ENCODE data around the gene RBX1.

Gene RBX1

DNA sequence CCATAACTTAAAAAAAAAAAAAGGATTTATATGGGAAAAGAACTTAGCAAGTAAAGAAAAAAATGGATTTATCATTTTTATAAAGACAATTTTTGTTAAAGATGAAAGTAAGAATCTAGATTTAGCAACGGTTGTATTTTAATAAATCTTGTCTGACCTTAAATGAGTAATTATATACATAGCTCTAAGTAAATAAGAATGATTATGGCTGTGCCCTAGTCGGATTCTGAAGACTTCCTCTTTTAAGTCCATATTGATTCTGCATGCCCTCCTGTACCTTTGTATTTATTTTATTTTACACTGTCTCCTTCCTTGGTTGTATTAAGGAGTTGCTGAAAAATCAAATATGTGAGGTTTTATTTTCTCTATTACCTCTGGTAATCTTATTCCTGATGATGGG is 7.1 kb downstream of the RBX1 start:
- Histone ChIP-seq H2BK12ac (ENCODE audit: low read length) (no peak overlapping the region), H3K18ac (ENCODE audit: low read length) (no peak overlapping the region), H2AFZ (ENCODE audit: low read length) (no peak overlapping the region), H3K14ac (ENCODE audit: low read length) (no peak overlapping the region), H2BK15ac (ENCODE audit: low read length) (no peak overlapping the region), H3K4ac (ENCODE audit: low read length) (no peak overlapping the region), H3K9me3 (replicated peaks in 1 of 2; ENCODE audit: control insufficient read depth in 2 of 2, insufficient read depth in 1 of 2, low read depth in 1 of 2, low read length in 2 of 2) (no peaks in the 10 kb centered on the region), H3K4me2 (ENCODE audit: insufficient read depth, low read length, poor library complexity, severe bottlenecking) (no peak overlapping the region), H3K4me1 (ENCODE audit: control insufficient read depth in 2 of 2, insufficient read depth in 1 of 2, low read depth in 1 of 2, low read length in 2 of 2) (no peaks in the 10 kb centered on the region), H4K8ac (ENCODE audit: low read depth, low read length) (no peak overlapping the region), H3K4me3 (ENCODE audit: low read length in 2 of 2) (no peak overlapping the region), H2BK5ac (ENCODE audit: low read length) (no peak overlapping the region), H3K27me3 (ENCODE audit: control insufficient read depth in 3 of 3, insufficient read depth in 3 of 3, low read depth in 1 of 3, low read length in 3 of 3) (no peaks in the 10 kb centered on the region), H3K36me3 (replicated peaks in 1 of 2; ENCODE audit: control insufficient read depth in 2 of 2, insufficient read depth in 2 of 2, low read length in 2 of 2) (peaks cover 10 to 93% of the 10 kb centered on the region in 2 donors), H2BK120ac (ENCODE audit: low read depth, low read length) (no peak overlapping the region), H3K9ac (ENCODE audit: low read depth, low read length, poor library complexity) (no peak overlapping the region), H4K91ac (ENCODE audit: low read depth, low read length, poor library complexity) (no peak overlapping the region), H3K27ac (replicated peaks; ENCODE audit: low read length) (no peak overlapping the region), H3K79me1 (ENCODE audit: low read depth, low read length) (peaks cover 3% of the 10 kb centered on the region), H2AK5ac (ENCODE audit: low read depth, low read length) (no peak overlapping the region), H3K23ac (ENCODE audit: low read depth, low read length, poor library complexity) (no peak overlapping the region)
- DNase-seq (ENCODE audit: low spot score) = no peak
- no CpG with 5 or more reads among the region's 2 CpGs for WGBS, 2 donors (ENCODE audit: extremely low coverage in 2 of 2, insufficient read length in 2 of 2, insufficient replicate concordance in 1 of 2)

GRCh38 chr22:40960145-40960544 is 9.0 kb downstream of the RBX1 start:
- Histone ChIP-seq H3K9ac (ENCODE audit: low read depth, low read length, poor library complexity) (no peak overlapping the region), H4K8ac (ENCODE audit: low read depth, low read length) (no peak overlapping the region), H2BK12ac (ENCODE audit: low read length) (no peak overlapping the region), H3K36me3 (replicated peaks in 1 of 2; ENCODE audit: control insufficient read depth in 2 of 2, insufficient read depth in 2 of 2, low read length in 2 of 2) (peaks cover 15 to 91% of the 10 kb centered on the region in 2 donors), H3K4ac (ENCODE audit: low read length) (no peak overlapping the region), H2AK5ac (ENCODE audit: low read depth, low read length) (no peak overlapping the region), H3K79me1 (ENCODE audit: low read depth, low read length) (peaks cover 3% of the 10 kb centered on the region), H3K23ac (ENCODE audit: low read depth, low read length, poor library complexity) (no peak overlapping the region), H3K27me3 (ENCODE audit: control insufficient read depth in 3 of 3, insufficient read depth in 3 of 3, low read depth in 1 of 3, low read length in 3 of 3) (no peaks in the 10 kb centered on the region), H3K4me3 (ENCODE audit: low read length in 2 of 2) (no peak overlapping the region), H4K91ac (ENCODE audit: low read depth, low read length, poor library complexity) (no peak overlapping the region), H3K4me2 (ENCODE audit: insufficient read depth, low read length, poor library complexity, severe bottlenecking) (no peak overlapping the region), H3K9me3 (replicated peaks in 1 of 2; ENCODE audit: control insufficient read depth in 2 of 2, insufficient read depth in 1 of 2, low read depth in 1 of 2, low read length in 2 of 2) (no peaks in the 10 kb centered on the region), H3K14ac (ENCODE audit: low read length) (no peak overlapping the region), H2BK15ac (ENCODE audit: low read length) (no peak overlapping the region), H3K27ac (replicated peaks; ENCODE audit: low read length) (no peak overlapping the region), H3K4me1 (ENCODE audit: control insufficient read depth in 2 of 2, insufficient read depth in 1 of 2, low read depth in 1 of 2, low read length in 2 of 2) (no peaks in the 10 kb centered on the region), H2BK120ac (ENCODE audit: low read depth, low read length) (no peak overlapping the region), H2BK5ac (ENCODE audit: low read length) (no peak overlapping the region), H3K18ac (ENCODE audit: low read length) (no peak overlapping the region), H2AFZ (ENCODE audit: low read length) (no peak overlapping the region)
- no CpG with 5 or more reads among the region's 2 CpGs for WGBS, 2 donors (ENCODE audit: extremely low coverage in 2 of 2, insufficient read length in 2 of 2, insufficient replicate concordance in 1 of 2)
- DNase-seq (ENCODE audit: low spot score) = no peak

- Histone ChIP-seq H2BK5ac (ENCODE audit: low read length) (no peak overlapping the region), H3K27ac (replicated peaks; ENCODE audit: low read length) (no peak overlapping the region), H3K14ac (ENCODE audit: low read length) (no peak overlapping the region), H3K4me2 (ENCODE audit: insufficient read depth, low read length, poor library complexity, severe bottlenecking) (no peak overlapping the region), H4K8ac (ENCODE audit: low read depth, low read length) (no peak overlapping the region), H2AK5ac (ENCODE audit: low read depth, low read length) (no peak overlapping the region), H3K4ac (ENCODE audit: low read length) (no peak overlapping the region), H3K9me3 (replicated peaks in 1 of 2; ENCODE audit: control insufficient read depth in 2 of 2, insufficient read depth in 1 of 2, low read depth in 1 of 2, low read length in 2 of 2) (no peaks in the 10 kb centered on the region), H2AFZ (ENCODE audit: low read length) (no peak overlapping the region), H3K27me3 (ENCODE audit: control insufficient read depth in 3 of 3, insufficient read depth in 3 of 3, low read depth in 1 of 3, low read length in 3 of 3) (no peaks in the 10 kb centered on the region), H3K9ac (ENCODE audit: low read depth, low read length, poor library complexity) (no peak overlapping the region), H3K4me1 (ENCODE audit: control insufficient read depth in 2 of 2, insufficient read depth in 1 of 2, low read depth in 1 of 2, low read length in 2 of 2) (no peaks in the 10 kb centered on the region), H2BK12ac (ENCODE audit: low read length) (no peak overlapping the region), H2BK15ac (ENCODE audit: low read length) (no peak overlapping the region), H2BK120ac (ENCODE audit: low read depth, low read length) (no peak overlapping the region), H3K36me3 (replicated peaks in 1 of 2; ENCODE audit: control insufficient read depth in 2 of 2, insufficient read depth in 2 of 2, low read length in 2 of 2) (peaks cover 28 to 92% of the 10 kb centered on the region in 2 donors), H4K91ac (ENCODE audit: low read depth, low read length, poor library complexity) (no peak overlapping the region), H3K18ac (ENCODE audit: low read length) (no peak overlapping the region), H3K4me3 (ENCODE audit: low read length in 2 of 2) (no peak overlapping the region), H3K23ac (ENCODE audit: low read depth, low read length, poor library complexity) (no peak overlapping the region), H3K79me1 (ENCODE audit: low read depth, low read length) (peaks cover 3% of the 10 kb centered on the region)
- WGBS, 2 donors (ENCODE audit: extremely low coverage in 2 of 2, insufficient read length in 2 of 2, insufficient replicate concordance in 1 of 2) = no CpG with 5 or more reads among the region's 8 CpGs
- no peak for DNase-seq (ENCODE audit: low spot score)
These were observed 15.0 kb downstream of the RBX1 start for GRCh38 chr22:40965936-40966725.

GRCh38 chr22:40966726-40967085 is 15.5 kb downstream of the RBX1 start:
- Histone ChIP-seq H3K36me3 (replicated peaks in 1 of 2; ENCODE audit: control insufficient read depth in 2 of 2, insufficient read depth in 2 of 2, low read length in 2 of 2) (peaks cover 28 to 90% of the 10 kb centered on the region in 2 donors), H2BK12ac (ENCODE audit: low read length) (no peak overlapping the region), H3K79me1 (ENCODE audit: low read depth, low read length) (peaks cover 3% of the 10 kb centered on the region), H2BK120ac (ENCODE audit: low read depth, low read length) (no peak overlapping the region), H2AFZ (ENCODE audit: low read length) (no peak overlapping the region), H3K4me1 (ENCODE audit: control insufficient read depth in 2 of 2, insufficient read depth in 1 of 2, low read depth in 1 of 2, low read length in 2 of 2) (no peaks in the 10 kb centered on the region), H4K91ac (ENCODE audit: low read depth, low read length, poor library complexity) (no peak overlapping the region), H3K23ac (ENCODE audit: low read depth, low read length, poor library complexity) (no peak overlapping the region), H2BK15ac (ENCODE audit: low read length) (no peak overlapping the region), H3K9me3 (replicated peaks in 1 of 2; ENCODE audit: control insufficient read depth in 2 of 2, insufficient read depth in 1 of 2, low read depth in 1 of 2, low read length in 2 of 2) (no peaks in the 10 kb centered on the region), H4K8ac (ENCODE audit: low read depth, low read length) (no peak overlapping the region), H3K9ac (ENCODE audit: low read depth, low read length, poor library complexity) (no peak overlapping the region), H3K4ac (ENCODE audit: low read length) (no peak overlapping the region), H2BK5ac (ENCODE audit: low read length) (no peak overlapping the region), H3K27me3 (ENCODE audit: control insufficient read depth in 3 of 3, insufficient read depth in 3 of 3, low read depth in 1 of 3, low read length in 3 of 3) (no peaks in the 10 kb centered on the region), H3K4me2 (ENCODE audit: insufficient read depth, low read length, poor library complexity, severe bottlenecking) (no peak overlapping the region), H3K18ac (ENCODE audit: low read length) (no peak overlapping the region), H2AK5ac (ENCODE audit: low read depth, low read length) (no peak overlapping the region), H3K14ac (ENCODE audit: low read length) (no peak overlapping the region), H3K27ac (replicated peaks; ENCODE audit: low read length) (no peak overlapping the region), H3K4me3 (ENCODE audit: low read length in 2 of 2) (no peak overlapping the region)
- DNase-seq (ENCODE audit: low spot score) = no peak
- no CpG with 5 or more reads among the region's 7 CpGs for WGBS, 2 donors (ENCODE audit: extremely low coverage in 2 of 2, insufficient read length in 2 of 2, insufficient replicate concordance in 1 of 2)
